Loucy (cell line): Measurements from ENCODE around the gene TIMM50.

Experiments
- H2AFZ ChIP-seq: fragments of 200-600 bp; sonication (generic); 2 replicates; pipeline ENCODE4 v1.6.0; 2016; ENCODE audit warnings: antibody characterized with exemption, mild to moderate bottlenecking, low read length, moderate library complexity
- H3F3A ChIP-seq: fragments of 200-600 bp; 2 replicates; pipeline ENCODE4 v1.6.0; 2016; ENCODE audit warnings: antibody characterized with exemption, low read depth, mild to moderate bottlenecking
- H3K27me3 ChIP-seq: fragments of 200-600 bp; sonication (generic); 2 replicates; pipeline ENCODE4 v1.6.1; 2014; ENCODE audit warnings: low read length, mild to moderate bottlenecking; ENCODE audit not compliant: insufficient read depth, poor library complexity, severe bottlenecking
- H3K36me3 ChIP-seq: fragments of 200-600 bp; sonication (generic); 2 replicates; pipeline ENCODE4 v1.6.1; 2016; ENCODE audit warnings: low read length; ENCODE audit not compliant: insufficient read depth
- H3K4me1 ChIP-seq: fragments of 200-600 bp; sonication (generic); 2 replicates; pipeline ENCODE4 v1.5.1; 2014; ENCODE audit warnings: low read length, mild to moderate bottlenecking; ENCODE audit not compliant: insufficient read depth, poor library complexity, severe bottlenecking
- H3K4me2 ChIP-seq: fragments of 200-600 bp; sonication (generic); 2 replicates; pipeline ENCODE4 v1.6.0; 2014; ENCODE audit warnings: antibody characterized with exemption, low read length, low read depth, mild to moderate bottlenecking; ENCODE audit not compliant: poor library complexity, severe bottlenecking
- H3K4me3 ChIP-seq: fragments of 200-600 bp; sonication (generic); 2 replicates; pipeline ENCODE4 v1.5.1; 2014; ENCODE audit warnings: low read length, mild to moderate bottlenecking, mixed read lengths; ENCODE audit not compliant: poor library complexity, severe bottlenecking
- H3K79me2 ChIP-seq: fragments of 200-600 bp; sonication (generic); 2 replicates; pipeline ENCODE4 v1.6.1; 2014; ENCODE audit warnings: low read length; ENCODE audit not compliant: insufficient read depth
- H3K9ac ChIP-seq: fragments of 200-600 bp; sonication (generic); 2 replicates; pipeline ENCODE4 v1.6.0; 2014; ENCODE audit warnings: mild to moderate bottlenecking, low read depth, low read length, moderate library complexity; ENCODE audit not compliant: poor library complexity, severe bottlenecking
- H3K9me2 ChIP-seq: fragments of 200-600 bp; sonication (generic); replicated peaks from 2 replicates; pipeline ENCODE4 v1.6.1; 2016; ENCODE audit warnings: low read depth, low read length, mixed read lengths
- H3K9me3 ChIP-seq: fragments of 200-600 bp; sonication (generic); 2 replicates; pipeline ENCODE4 v1.6.1; 2014; ENCODE audit warnings: mild to moderate bottlenecking, antibody characterized with exemption, low read length, low read depth; ENCODE audit not compliant: insufficient read depth
- H4K20me1 ChIP-seq: fragments of 200-600 bp; sonication (generic); 2 replicates; pipeline ENCODE4 v1.6.0; 2014; ENCODE audit warnings: antibody characterized with exemption, low read length, mild to moderate bottlenecking; ENCODE audit not compliant: insufficient read depth, poor library complexity, severe bottlenecking
- CTCF ChIP-seq: fragments of 200-600 bp; sonication (generic); conservative IDR thresholded peaks from 2 replicates; pipeline ENCODE4 v1.5.1; 2014; ENCODE audit warnings: mild to moderate bottlenecking, antibody characterized with exemption, low read length
- EZH2phosphoT487 ChIP-seq: fragments of 200-600 bp; IDR thresholded peaks from 2 replicates; pipeline ENCODE4 v1.6.1; 2018; ENCODE audit warnings: antibody characterized with exemption, mild to moderate bottlenecking, moderate library complexity, borderline replicate concordance

Gene TIMM50

DNA sequence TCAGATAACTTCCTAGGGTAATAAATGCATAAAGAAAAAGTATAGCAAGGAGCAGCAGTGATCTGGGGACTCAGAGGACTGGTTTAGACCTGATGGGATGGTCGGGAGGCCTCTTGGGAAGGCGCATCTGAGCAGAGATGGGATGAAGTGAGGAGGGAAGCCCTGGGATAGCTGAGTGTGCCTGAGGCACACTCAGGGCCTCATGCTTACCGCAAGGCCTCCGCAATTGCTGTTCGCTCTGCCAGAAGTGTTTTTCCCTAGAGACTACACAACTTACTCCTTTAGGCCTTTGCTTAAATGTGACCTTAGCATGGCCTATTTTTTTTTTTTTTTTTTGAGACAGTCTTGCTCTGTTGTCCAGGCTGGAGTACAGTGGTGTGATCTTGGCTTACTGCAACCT is 14.0 kb downstream of the TIMM50 start:
- H3K9me3 ChIP-seq = no peaks in the 10 kb centered on the region
- peaks cover 7% of the 10 kb centered on the region for H3K4me1 ChIP-seq
- no peaks in the 10 kb centered on the region for H3K9me2 ChIP-seq
- H3K4me3 ChIP-seq = no peak overlapping the region
- H3K27me3 ChIP-seq = no peaks in the 10 kb centered on the region
- TF ChIP-seq EZH2phosphoT487 (no peak), CTCF (no peak)
- H4K20me1 ChIP-seq = no peaks in the 10 kb centered on the region
- peaks cover 13% of the 10 kb centered on the region; the same call in 1 of the 2 replicates for H3K36me3 ChIP-seq
- no peaks in the 10 kb centered on the region for H3F3A ChIP-seq
- no peak overlapping the region for H3K9ac ChIP-seq
- no peak overlapping the region for H3K4me2 ChIP-seq
- no peak overlapping the region for H2AFZ ChIP-seq
- H3K79me2 ChIP-seq = no peaks in the 10 kb centered on the region

- no peak overlapping the region for H3K4me2 ChIP-seq
- TF ChIP-seq CTCF (no peak), EZH2phosphoT487 (no peak)
- H3K9ac ChIP-seq = peak overlapping the region; percentile 3
- no peak overlapping the region for H3K4me3 ChIP-seq
- no peak overlapping the region for H2AFZ ChIP-seq
- no peaks in the 10 kb centered on the region for H3K27me3 ChIP-seq
- H3K36me3 ChIP-seq = 0 out of 2 replicates have a peak, but pooled peaks cover 3% of the 10 kb centered on the region
- H3K9me3 ChIP-seq = no peaks in the 10 kb centered on the region
- no peaks in the 10 kb centered on the region for H3K9me2 ChIP-seq
- H3K4me1 ChIP-seq = peaks cover 7% of the 10 kb centered on the region
- no peaks in the 10 kb centered on the region for H3K79me2 ChIP-seq
- no peaks in the 10 kb centered on the region for H3F3A ChIP-seq
- H4K20me1 ChIP-seq = no peaks in the 10 kb centered on the region
These were observed 15.4 kb downstream of the TIMM50 start for GRCh38 chr19:39496063-39496462.

DNA sequence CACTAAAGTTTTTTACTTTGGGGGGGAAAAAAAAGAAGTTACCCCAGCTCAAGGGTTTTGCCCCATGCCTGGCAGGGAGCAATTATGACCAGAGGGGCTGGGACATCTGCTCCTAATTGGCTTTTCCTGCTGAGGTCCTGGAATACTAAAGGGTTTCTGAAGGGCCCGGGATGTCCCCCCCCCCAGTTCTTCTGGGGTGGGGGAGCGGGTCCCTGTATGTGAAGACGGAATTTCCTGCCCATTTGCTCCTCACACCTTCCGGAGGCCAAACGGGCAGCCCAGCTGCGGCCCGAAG is 17.0 kb downstream of the TIMM50 start:
- no peaks in the 10 kb centered on the region for H3K9me3 ChIP-seq
- H2AFZ ChIP-seq = peak overlapping the region; percentile 93
- H3K27me3 ChIP-seq = no peaks in the 10 kb centered on the region
- no peaks in the 10 kb centered on the region for H3K9me2 ChIP-seq
- H4K20me1 ChIP-seq = no peaks in the 10 kb centered on the region
- H3F3A ChIP-seq = no peaks in the 10 kb centered on the region
- H3K9ac ChIP-seq = peak overlapping the region; percentile 77
- no peak for TF ChIP-seq CTCF
- TF ChIP-seq EZH2phosphoT487 = no peak
- H3K4me3 ChIP-seq = peak overlapping the region; percentile 75
- no peaks in the 10 kb centered on the region for H3K36me3 ChIP-seq
- no peaks in the 10 kb centered on the region for H3K79me2 ChIP-seq
- H3K4me2 ChIP-seq = peak overlapping the region; percentile 86
- peaks cover 7% of the 10 kb centered on the region for H3K4me1 ChIP-seq
